Skeletal muscle satellite cell (primary cell): ENCODE results near the gene TSC2. TPM values are rescaled to one million over a fixed set of nuclear protein-coding genes. Genes with fewer than 3 reads are reported as not detected.

ENCODE experiments used
- H3K27me3 ChIP-seq: 2 replicates; pipeline ENCODE4 v1.7.0; 2013; ENCODE audit warnings: low read length; ENCODE audit not compliant: control insufficient read depth, insufficient read depth
- H3K36me3 ChIP-seq: 2 replicates; pipeline ENCODE4 v1.7.0; 2013; ENCODE audit warnings: mild to moderate bottlenecking, control low read depth, low read length; ENCODE audit not compliant: insufficient read depth
- H3K4me1 ChIP-seq: 2 replicates; pipeline ENCODE4 v1.7.0; 2013; ENCODE audit warnings: low read length; ENCODE audit not compliant: control insufficient read depth, insufficient read depth
- H3K4me2 ChIP-seq: 2 replicates; pipeline ENCODE4 v1.7.0; 2013; ENCODE audit warnings: mild to moderate bottlenecking, low read length
- H3K4me3 ChIP-seq: 2 replicates; pipeline ENCODE4 v1.7.0; 2013; ENCODE audit warnings: low read length
- H3K9ac ChIP-seq: 2 replicates; pipeline ENCODE4 v1.7.0; 2013; ENCODE audit warnings: mild to moderate bottlenecking, low read depth, low read length, moderate library complexity
- H3K9me3 ChIP-seq: replicated peaks from 2 replicates; pipeline ENCODE4 v1.7.0; 2013; ENCODE audit warnings: mild to moderate bottlenecking, control low read depth, low read length
- total RNA-seq: library from RNA; depleted of rRNA; stranded (reverse); fragments of >200 nt; gene quantifications from 2 replicates; pipeline ENCODE4 v1.2.3, GENCODE V29; 2012; rRNA removed

Gene TSC2
- total RNA-seq = 34.9 and 36.5 TPM in 2 replicates

GRCh38 chr16:2047330-2048115 is at the start of gene TSC2, which contains the start of gene NTHL1:
Gene TSC2, plus strand, starts transcription at chr16:2047985. Its CDS starts 631 bp downstream, at chr16:2048616.
Gene NTHL1, minus strand, starts transcription at chr16:2047834. Its CDS starts 11 bp downstream, at chr16:2047823.
- peaks cover 19% of the 10 kb centered on the region for H3K36me3 ChIP-seq
- no peaks in the 10 kb centered on the region for H3K27me3 ChIP-seq
- H3K4me3 ChIP-seq = peak within 1 kb of the TSS; percentile 93
- peaks cover 32% of the 10 kb centered on the region for H3K4me1 ChIP-seq
- no peaks in the 10 kb centered on the region for H3K9me3 ChIP-seq
- H3K9ac ChIP-seq = peak within 1 kb of the TSS; percentile 87
- H3K4me2 ChIP-seq = peak within 1 kb of the TSS; percentile 94

GRCh38 chr16:1998360-1998835 is 49.4 kb upstream of the TSC2 start:
- Histone ChIP-seq H3K27me3 (no peaks in the 10 kb centered on the region), H3K36me3 (peaks cover 65% of the 10 kb centered on the region), H3K4me1 (peaks cover 16% of the 10 kb centered on the region), H3K4me2 (no peak overlapping the region), H3K9ac (no peak overlapping the region), H3K9me3 (no peaks in the 10 kb centered on the region), H3K4me3 (no peak overlapping the region)

GRCh38 chr16:1998852-1999801 is 48.7 kb upstream of the TSC2 start:
- Histone ChIP-seq H3K9ac (no peak overlapping the region), H3K36me3 (peaks cover 68% of the 10 kb centered on the region), H3K4me2 (no peak overlapping the region), H3K4me3 (no peak overlapping the region), H3K9me3 (no peaks in the 10 kb centered on the region), H3K4me1 (peaks cover 19% of the 10 kb centered on the region), H3K27me3 (no peaks in the 10 kb centered on the region)

- H3K9me3 ChIP-seq = no peaks in the 10 kb centered on the region
- H3K36me3 ChIP-seq = peaks cover 68% of the 10 kb centered on the region
- no peaks in the 10 kb centered on the region for H3K27me3 ChIP-seq
- no peak overlapping the region for H3K4me3 ChIP-seq
- H3K4me1 ChIP-seq = peaks cover 28% of the 10 kb centered on the region
- H3K4me2 ChIP-seq = no peak overlapping the region
- H3K9ac ChIP-seq = no peak overlapping the region
Measured at GRCh38 chr16:1999866-2000514, 47.8 kb upstream of the TSC2 start.

- Histone ChIP-seq H3K4me2 (no peak overlapping the region), H3K9ac (no peak overlapping the region), H3K36me3 (peaks cover 64% of the 10 kb centered on the region), H3K4me1 (peaks cover 38% of the 10 kb centered on the region), H3K27me3 (no peaks in the 10 kb centered on the region), H3K4me3 (no peak overlapping the region), H3K9me3 (no peaks in the 10 kb centered on the region)
Measured at GRCh38 chr16:2001035-2001434, 46.8 kb upstream of the TSC2 start.

- H3K4me2 ChIP-seq = no peak overlapping the region
- no peak overlapping the region for H3K9ac ChIP-seq
- no peak overlapping the region for H3K4me3 ChIP-seq
- H3K27me3 ChIP-seq = no peaks in the 10 kb centered on the region
- H3K36me3 ChIP-seq = peaks cover 61% of the 10 kb centered on the region
- no peaks in the 10 kb centered on the region for H3K9me3 ChIP-seq
- peaks cover 45% of the 10 kb centered on the region for H3K4me1 ChIP-seq
Measured at GRCh38 chr16:2001456-2002355, 46.1 kb upstream of the TSC2 start.

- Histone ChIP-seq H3K4me1 (peaks cover 45% of the 10 kb centered on the region), H3K36me3 (peaks cover 53% of the 10 kb centered on the region), H3K4me2 (no peak overlapping the region), H3K27me3 (no peaks in the 10 kb centered on the region), H3K4me3 (no peak overlapping the region), H3K9me3 (no peaks in the 10 kb centered on the region), H3K9ac (no peak overlapping the region)
Measured at GRCh38 chr16:2002406-2003230, 45.2 kb upstream of the TSC2 start.

- peaks cover 45% of the 10 kb centered on the region for H3K4me1 ChIP-seq
- no peak overlapping the region for H3K4me2 ChIP-seq
- no peak overlapping the region for H3K9ac ChIP-seq
- no peak overlapping the region for H3K4me3 ChIP-seq
- H3K27me3 ChIP-seq = no peaks in the 10 kb centered on the region
- peaks cover 47% of the 10 kb centered on the region for H3K36me3 ChIP-seq
- H3K9me3 ChIP-seq = no peaks in the 10 kb centered on the region
Measured at GRCh38 chr16:2003231-2003826, 44.5 kb upstream of the TSC2 start.

GRCh38 chr16:2003827-2004641 is 43.8 kb upstream of the TSC2 start:
- Histone ChIP-seq H3K36me3 (peaks cover 44% of the 10 kb centered on the region), H3K4me3 (peak overlapping the region; percentile 38)

More at GRCh38 chr16:2003827-2004641, 43.8 kb upstream of the TSC2 start:
- H3K27me3 ChIP-seq = no peaks in the 10 kb centered on the region
- H3K4me2 ChIP-seq = peak overlapping the region; percentile 66
- no peaks in the 10 kb centered on the region for H3K9me3 ChIP-seq
- H3K9ac ChIP-seq = peak overlapping the region; percentile 39
- peaks cover 48% of the 10 kb centered on the region for H3K4me1 ChIP-seq
